HG02885 (cell line): ENCODE data around the gene HNF1A.

Source experiments
- ATAC-seq: cut with Tn5 transposase; IDR thresholded peaks from one replicate; pipeline ENCODE4 v1.9.1; 2021; ENCODE audit warnings: mild to moderate bottlenecking; ENCODE audit not compliant: unreplicated experiment, poor library complexity

Gene HNF1A

DNA sequence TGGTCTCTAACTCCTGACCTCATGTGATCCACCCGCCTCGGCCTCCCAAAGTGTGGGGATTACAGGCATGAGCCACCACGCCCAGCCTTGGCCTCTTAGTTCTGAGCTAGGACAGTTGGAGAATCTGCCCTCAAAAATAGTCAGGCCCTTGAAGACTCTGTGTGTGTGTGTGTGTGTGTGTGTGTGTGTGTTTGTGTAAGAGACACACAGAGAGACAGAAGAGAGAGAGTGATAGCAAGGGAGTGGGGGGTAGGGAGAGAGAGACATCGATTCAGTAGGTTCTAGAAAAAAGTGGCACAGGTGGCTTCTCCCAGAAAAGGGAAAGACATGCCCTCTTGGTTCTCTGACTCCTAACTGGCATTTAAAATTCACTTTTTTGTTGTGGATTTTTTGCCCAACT, 5.4 kb downstream of the HNF1A start:
- no peak for ATAC-seq

DNA sequence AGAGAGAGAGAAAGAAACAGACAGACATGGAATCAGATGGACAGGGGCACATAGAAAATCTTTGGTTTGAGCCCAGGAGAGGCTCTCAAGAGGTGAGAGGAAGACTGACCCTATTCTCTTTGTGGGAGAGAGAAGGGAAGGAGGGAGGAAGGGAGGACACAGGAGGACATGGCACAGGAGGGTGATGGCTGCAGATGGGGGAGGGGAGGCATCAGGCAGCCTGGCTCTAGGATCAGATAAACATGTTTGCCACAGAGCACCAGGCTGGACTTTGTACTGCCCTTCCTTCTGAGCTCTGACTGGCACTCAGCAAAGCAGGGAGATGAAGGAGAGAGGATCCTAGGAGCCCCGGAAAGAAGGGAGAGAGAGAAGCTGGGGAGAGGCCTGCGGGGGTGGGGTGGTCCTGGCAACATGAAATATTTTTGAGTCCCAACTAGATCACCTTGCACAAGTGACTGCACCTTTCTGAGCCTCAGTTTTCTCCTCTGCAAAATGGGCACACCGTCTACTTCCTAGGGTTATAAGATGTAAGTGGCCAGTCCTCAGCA, 6.1 kb downstream of the HNF1A start:
- no peak for ATAC-seq

DNA sequence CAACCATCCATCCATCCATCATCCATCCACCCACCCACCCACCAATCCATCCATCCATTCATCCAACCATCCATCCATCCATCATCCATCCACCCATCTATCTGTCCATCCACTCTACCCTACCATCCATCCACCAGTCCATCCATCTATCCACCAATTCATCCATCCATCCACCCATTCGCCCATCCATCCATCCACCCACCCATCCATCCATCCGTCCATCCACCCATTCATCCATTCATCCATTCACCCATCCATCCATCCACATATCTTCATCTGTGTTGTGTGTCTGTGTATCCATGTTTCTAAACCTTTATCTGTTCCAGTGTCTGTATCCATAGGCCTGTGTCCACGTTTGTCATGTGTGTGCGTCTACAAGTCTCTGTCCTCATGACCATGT, 9.9 kb downstream of the HNF1A start:
- no peak for ATAC-seq

DNA sequence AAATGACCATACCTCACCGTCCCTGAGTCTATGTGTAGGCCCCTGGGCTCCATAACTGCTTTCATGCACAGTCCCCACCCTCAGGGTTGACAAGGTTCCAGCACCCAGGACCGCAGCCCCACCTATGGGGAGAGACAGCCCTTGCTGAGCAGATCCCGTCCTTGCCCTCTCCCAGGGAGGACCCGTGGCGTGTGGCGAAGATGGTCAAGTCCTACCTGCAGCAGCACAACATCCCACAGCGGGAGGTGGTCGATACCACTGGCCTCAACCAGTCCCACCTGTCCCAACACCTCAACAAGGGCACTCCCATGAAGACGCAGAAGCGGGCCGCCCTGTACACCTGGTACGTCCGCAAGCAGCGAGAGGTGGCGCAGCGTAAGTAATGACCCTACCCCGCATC, 10.3 kb downstream of the HNF1A start:
- no peak for ATAC-seq

DNA sequence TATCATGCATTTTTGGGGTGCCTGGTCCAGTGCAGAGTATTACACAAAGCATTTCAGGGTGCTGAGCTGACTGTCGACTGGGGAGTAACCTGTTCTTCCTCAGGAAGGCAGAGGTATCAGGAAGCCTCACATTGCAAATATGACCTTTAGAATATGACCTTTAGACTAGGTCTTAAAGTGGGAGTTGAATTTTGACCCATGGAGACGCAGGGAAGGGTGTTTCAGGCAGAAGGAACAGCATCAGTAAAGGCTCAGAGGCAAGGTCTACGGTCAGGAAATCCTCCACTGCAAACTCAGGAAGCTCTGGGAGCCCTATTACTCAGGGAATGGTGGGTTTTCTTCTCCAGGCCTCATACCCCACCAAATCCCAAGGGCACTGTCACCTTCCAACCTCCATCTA, 11.3 kb downstream of the HNF1A start:
- ATAC-seq, result no peak

DNA sequence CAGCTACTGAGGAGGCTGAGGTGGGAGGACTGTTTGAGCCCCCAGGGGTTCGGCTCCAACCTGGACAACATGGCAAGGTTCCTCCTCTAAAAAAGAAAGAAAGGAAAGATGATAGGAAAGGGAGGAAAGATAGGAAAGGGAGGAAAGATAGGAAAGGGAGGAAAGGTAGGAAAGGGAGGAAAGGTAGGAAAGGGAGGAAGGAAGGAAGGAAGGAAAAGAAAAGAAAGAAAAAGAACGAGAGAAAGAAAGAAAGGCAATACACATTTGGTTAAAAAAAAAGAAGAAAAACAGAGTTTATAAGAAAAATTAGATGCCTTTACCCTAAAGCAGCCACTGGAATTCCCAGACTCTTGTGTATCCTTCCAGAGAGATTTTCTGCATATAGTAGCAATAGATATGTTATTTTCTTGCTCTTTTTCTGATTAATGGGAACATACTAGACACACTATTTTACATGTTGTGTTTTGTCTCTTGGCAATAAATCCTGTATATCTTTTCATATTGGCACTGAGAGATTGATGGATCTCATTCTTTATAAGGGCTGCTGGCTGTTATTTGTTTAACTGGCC, 12.2 kb downstream of the HNF1A start:
- ATAC-seq, result no peak

DNA sequence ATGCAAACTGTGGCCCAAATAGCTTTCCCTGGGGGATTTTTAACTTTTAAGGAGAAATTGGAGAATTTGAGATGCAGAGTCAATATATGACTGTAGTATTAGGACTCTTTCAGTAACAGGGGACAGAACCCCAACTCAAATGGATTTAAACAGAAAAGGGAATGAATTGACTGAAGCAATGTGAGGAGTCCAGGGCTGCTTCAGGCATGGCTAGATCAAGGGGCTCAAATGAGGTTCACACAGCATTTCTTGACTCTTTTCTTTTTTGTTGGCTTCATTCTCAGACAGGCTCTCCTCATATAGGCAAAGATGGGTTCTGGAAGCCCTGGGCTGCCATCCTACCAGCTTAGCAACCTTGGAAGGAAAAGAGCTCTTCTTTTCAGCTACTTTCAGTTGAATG, 13.6 kb downstream of the HNF1A start:
- no peak for ATAC-seq

DNA sequence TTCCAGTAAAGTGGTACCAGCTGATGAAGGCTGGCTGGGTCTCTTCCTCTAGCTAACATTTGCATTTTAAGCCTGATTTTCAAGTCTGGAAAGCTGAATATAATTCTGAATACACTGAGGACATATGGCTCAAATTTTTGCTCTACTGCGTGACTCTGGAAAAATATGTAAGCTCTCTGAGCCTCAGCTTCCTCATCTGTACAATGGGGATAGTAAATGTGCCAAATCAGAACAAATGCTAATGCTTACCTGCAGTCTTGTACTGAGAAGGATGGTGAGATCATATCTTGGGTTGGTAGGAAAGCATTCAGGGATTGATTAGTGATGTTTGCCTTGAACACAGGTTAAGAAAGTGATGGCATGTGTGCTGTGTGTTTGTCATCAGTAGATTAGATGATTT, 14.6 kb downstream of the HNF1A start:
- no peak for ATAC-seq

DNA sequence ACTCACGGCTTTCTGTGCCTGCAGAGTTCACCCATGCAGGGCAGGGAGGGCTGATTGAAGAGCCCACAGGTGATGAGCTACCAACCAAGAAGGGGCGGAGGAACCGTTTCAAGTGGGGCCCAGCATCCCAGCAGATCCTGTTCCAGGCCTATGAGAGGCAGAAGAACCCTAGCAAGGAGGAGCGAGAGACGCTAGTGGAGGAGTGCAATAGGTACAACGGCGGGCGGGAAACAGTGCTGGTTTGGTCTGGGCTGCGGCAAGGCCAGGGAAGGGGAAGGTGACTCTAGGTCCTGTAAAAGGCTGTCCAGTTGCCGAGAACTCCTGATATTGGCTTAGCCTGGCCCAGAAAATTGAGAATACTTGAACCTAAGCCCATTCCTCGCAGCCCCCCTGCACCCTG, 15.2 kb downstream of the HNF1A start:
- no peak for ATAC-seq

DNA sequence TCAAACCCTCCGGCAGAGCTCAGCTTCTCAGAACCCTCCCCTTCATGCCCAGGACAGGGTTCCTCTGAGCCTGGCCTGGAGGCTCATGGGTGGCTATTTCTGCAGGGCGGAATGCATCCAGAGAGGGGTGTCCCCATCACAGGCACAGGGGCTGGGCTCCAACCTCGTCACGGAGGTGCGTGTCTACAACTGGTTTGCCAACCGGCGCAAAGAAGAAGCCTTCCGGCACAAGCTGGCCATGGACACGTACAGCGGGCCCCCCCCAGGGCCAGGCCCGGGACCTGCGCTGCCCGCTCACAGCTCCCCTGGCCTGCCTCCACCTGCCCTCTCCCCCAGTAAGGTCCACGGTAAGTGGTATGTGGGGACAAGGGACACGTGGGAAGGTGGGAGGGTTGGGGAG, 15.7 kb downstream of the HNF1A start:
- no peak for ATAC-seq

DNA sequence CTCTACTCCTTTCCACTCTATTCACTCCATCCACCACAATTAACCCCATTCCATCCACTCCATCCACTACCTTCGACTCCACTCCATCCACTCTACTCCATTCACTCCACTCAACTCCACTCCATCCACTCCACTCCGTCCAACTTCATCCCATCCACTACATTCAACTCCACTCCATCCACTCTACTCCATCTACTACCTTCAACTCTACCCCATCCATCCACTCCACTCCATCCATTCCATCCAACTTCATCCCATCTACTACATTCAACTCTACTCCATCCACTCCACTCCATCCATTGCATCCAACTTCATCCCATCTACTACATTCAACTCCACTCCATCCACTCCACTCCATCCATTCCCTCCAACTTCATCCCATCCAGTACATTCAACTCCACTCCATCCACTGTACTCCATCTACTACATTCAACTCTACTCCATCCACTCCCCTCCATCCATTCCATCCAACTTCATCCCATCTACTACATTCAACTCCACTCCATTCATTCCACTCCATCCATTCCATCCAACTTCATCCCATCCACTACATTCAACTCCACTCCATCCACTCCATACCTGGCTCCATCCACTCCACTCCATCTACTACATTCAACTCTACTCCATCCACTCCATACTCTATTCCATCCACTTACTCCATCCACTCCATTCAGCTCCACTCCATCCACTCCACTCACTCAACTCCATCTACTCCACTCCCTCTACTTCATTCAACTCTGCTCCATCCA, 16.4 kb downstream of the HNF1A start:
- ATAC-seq, result no peak

DNA sequence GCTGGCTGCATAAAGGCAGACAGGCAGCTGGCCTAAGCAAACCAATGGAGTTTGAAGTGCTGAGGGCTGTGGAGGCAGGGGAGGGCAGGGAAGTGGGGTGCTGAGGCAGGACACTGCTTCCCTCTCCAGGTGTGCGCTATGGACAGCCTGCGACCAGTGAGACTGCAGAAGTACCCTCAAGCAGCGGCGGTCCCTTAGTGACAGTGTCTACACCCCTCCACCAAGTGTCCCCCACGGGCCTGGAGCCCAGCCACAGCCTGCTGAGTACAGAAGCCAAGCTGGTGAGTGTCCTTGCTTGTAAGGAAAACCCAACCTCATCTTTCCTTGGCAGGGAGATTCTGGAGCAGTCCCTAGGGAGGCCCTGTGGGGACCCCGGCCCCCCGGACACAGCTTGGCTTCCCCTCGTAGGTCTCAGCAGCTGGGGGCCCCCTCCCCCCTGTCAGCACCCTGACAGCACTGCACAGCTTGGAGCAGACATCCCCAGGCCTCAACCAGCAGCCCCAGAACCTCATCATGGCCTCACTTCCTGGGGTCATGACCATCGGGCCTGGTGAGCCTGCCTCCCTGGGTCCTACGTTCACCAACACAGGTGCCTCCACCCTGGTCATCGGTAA, 17.9 kb downstream of the HNF1A start:
- ATAC-seq, result no peak

DNA sequence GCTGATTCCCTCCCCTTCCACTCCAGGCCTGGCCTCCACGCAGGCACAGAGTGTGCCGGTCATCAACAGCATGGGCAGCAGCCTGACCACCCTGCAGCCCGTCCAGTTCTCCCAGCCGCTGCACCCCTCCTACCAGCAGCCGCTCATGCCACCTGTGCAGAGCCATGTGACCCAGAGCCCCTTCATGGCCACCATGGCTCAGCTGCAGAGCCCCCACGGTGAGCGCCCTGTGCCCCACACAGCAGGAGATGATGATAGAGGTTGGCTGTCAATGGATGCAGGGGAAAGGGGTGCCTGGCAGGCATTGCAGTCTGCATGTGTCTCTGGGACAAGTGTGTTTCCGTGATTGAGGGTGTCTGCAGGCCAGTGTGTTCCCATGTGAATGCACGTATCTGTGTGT, 19.1 kb downstream of the HNF1A start:
- ATAC-seq, result no peak

DNA sequence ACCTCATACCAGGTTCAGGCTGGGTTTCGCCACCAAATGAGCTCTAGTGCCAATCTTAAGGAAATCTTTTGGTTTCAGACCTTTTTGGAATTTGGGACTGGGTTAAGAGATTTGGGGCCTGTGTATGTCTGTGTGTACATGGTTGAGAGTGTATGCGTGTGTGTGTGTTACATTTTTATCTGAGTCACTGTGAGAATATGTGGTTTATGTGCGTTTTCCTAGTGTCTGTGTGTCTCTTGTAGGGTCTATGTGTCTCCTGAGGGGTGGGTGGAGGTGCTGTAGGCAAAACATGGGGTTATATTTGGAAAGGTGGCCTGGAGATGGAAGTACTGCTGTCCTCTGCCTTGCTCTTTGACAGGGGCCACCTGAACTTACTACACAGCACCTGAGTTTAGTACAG, 20.1 kb downstream of the HNF1A start:
- ATAC-seq, result no peak

DNA sequence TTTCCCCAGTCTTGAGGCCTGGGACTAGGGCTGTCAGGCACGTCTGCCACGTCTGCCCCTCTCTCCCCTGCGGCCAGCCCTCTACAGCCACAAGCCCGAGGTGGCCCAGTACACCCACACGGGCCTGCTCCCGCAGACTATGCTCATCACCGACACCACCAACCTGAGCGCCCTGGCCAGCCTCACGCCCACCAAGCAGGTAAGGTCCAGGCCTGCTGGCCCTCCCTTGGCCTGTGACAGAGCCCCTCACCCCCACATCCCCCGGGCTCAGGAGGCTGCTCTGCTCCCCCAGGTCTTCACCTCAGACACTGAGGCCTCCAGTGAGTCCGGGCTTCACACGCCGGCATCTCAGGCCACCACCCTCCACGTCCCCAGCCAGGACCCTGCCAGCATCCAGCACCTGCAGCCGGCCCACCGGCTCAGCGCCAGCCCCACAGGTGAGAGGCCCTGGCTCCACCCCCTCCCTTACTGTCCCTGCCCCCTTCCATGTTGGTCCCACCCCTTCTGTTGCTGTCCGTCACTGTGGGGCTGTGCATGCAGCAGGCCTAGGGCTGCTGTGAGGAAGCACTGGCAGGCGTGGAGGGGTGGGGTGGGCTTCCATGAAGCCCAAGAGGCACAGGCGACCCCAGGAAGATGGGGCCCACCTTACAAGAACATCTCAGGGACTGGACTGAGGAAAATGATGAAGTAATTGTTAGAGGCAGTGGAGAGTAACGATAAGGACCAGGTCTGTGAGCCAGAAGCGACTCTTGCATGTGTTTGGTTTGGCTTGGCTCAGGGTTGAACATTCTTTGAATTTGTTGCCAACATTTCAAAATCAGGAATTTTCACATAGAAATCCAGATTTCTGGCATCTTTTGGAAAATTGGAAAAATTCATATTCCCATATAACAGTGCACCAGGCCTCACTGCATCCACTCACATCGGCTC, 21.1 kb downstream of the HNF1A start:
- no peak for ATAC-seq

DNA sequence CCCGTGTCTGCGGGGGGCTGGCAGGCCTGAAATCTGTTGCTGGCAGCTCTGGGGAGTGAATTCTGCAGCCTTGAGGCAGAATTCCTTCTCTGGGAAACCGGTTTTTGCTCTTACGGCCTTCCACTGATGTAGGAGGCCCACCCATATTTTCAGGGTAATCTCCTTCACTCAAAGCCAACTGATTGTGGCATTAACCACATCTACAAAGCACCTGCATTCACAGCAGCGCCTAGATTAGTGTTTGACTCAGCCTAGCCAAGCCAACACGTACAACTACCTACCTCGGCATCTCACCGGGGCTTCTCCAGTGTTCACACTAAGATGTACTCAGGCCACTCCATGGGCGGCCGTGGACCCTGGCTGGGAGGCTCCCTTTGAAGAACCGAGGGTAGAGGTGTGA, 22.2 kb downstream of the HNF1A start:
- ATAC-seq, result no peak

DNA sequence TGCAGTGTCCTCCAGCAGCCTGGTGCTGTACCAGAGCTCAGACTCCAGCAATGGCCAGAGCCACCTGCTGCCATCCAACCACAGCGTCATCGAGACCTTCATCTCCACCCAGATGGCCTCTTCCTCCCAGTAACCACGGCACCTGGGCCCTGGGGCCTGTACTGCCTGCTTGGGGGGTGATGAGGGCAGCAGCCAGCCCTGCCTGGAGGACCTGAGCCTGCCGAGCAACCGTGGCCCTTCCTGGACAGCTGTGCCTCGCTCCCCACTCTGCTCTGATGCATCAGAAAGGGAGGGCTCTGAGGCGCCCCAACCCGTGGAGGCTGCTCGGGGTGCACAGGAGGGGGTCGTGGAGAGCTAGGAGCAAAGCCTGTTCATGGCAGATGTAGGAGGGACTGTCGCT, 22.7 kb downstream of the HNF1A start:
- no peak for ATAC-seq

DNA sequence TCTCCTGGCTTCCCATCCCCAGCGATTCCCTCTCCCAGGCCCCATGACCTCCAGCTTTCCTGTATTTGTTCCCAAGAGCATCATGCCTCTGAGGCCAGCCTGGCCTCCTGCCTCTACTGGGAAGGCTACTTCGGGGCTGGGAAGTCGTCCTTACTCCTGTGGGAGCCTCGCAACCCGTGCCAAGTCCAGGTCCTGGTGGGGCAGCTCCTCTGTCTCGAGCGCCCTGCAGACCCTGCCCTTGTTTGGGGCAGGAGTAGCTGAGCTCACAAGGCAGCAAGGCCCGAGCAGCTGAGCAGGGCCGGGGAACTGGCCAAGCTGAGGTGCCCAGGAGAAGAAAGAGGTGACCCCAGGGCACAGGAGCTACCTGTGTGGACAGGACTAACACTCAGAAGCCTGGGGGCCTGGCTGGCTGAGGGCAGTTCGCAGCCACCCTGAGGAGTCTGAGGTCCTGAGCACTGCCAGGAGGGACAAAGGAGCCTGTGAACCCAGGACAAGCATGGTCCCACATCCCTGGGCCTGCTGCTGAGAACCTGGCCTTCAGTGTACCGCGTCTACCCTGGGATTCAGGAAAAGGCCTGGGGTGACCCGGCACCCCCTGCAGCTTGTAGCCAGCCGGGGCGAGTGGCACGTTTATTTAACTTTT, 23.6 kb downstream of the HNF1A start:
- ATAC-seq, result no peak

DNA sequence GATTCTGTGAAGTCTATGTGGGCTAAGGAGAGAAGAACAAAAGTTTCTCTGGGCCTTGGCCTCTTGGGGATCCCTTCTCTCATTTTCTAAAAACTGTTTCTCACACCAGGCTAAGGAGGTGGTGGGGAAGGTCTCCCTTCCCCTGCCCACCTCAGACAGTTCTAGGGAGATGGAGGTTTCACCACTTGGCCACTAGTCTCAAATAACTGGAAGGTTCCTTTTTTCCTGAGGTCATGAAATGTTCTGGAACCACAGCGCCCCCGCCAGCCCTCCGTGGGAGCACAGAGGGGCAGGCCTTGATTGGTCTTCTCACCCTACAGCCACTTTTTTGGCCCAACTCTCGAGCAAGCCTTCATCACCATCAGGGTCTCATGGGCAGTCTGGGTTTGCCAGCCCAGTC, 25.3 kb downstream of the HNF1A start:
- ATAC-seq, result no peak

DNA sequence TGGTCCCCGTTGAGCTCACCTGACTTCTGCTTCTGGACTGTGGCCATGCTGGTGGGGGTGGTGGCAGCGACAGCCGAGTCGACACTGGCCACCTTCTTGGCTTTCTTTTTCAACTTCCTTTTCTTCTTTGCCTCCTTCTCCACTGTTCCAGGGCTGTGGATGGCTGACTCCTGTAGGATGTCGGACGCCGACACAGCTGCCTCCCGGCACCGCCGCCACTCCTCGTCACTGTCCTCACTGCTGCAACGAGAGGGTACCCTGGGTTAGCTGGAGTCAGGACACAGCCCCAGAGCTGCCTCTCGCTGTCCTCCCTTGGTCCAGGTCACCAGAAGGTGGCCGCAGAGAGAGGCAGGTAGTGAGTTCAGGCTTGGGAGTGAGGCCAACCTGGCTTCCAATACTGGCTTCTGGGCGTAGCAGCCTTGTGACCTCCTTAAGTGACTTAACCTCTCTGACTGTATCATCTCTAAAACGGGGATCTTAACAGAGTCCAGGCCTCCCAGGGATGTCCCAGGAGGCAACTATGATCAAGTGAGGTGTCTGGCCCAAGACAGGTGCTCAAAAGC, 26.0 kb downstream of the HNF1A start:
- no peak for ATAC-seq
